ENCODE results near the gene PRKAR2B. TPM values are rescaled to one million over a fixed set of nuclear protein-coding genes. Genes with fewer than 3 reads are reported as not detected.

PRKAR2B gene
- total RNA-seq, 4 donors from 2014 or later, result 17.5 to 30.5 (median 22.9) TPM

GRCh38 chr7:107161415-107161814 lies 116.9 kb downstream of the PRKAR2B start:
- no peak for TF ChIP-seq CTCF (IDR thresholded peaks at IDR 0.05)
- Histone ChIP-seq H3K36me3 (no peaks in the 10 kb centered on the region), H3K9me3 (no peaks in the 10 kb centered on the region), H3K27ac (no peak overlapping the region), H3K27me3 (no peaks in the 10 kb centered on the region), H3K4me1 (no peaks in the 10 kb centered on the region), H3K4me3 (no peak overlapping the region)
- DNase-seq, result no peak
- intact Hi-C loops (cut with DNase I; ENCODE audit: low total_unique reads), result no loop called here

DNA sequence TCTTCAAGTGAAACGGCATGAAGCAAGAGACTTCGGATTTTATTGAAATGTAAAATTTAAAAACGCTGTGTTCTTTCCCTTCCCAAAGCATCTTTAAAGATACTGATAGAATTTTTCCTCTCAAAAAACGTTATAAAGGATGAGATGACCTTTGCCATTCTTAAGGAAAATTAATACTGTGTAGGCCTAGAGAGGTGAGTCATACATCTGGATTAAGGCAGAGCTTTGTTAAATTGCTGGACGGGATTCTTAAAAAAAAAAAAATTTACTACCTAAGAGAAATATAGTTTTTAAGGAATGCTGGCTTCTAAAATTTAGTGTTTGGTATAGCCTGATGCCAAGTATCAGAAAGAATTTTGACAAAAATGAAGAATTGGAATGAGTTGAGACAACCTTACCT lies 118.0 kb downstream of the PRKAR2B start:
- no peak overlapping the region for H3K27ac ChIP-seq
- DNase-seq, result no peak
- no peak for TF ChIP-seq POLR2A (IDR thresholded peaks at IDR 0.05)
- no peak for TF ChIP-seq CTCF (IDR thresholded peaks at IDR 0.05)
- H3K36me3 ChIP-seq, result no peaks in the 10 kb centered on the region
- H3K27me3 ChIP-seq, result no peaks in the 10 kb centered on the region
- no peaks in the 10 kb centered on the region for H3K9me3 ChIP-seq
- intact Hi-C loops (cut with DNase I; ENCODE audit: low total_unique reads), result no loop called here
- no peaks in the 10 kb centered on the region for H3K4me1 ChIP-seq
- H3K4me3 ChIP-seq, result no peak overlapping the region

GRCh38 chr7:107164092-107164491 lies 119.6 kb downstream of the PRKAR2B start:
- no peak overlapping the region for H3K4me3 ChIP-seq
- H3K9me3 ChIP-seq, result no peaks in the 10 kb centered on the region
- no peak for DNase-seq
- no peak overlapping the region for H3K27ac ChIP-seq
- H3K27me3 ChIP-seq, result no peaks in the 10 kb centered on the region
- H3K36me3 ChIP-seq, result no peaks in the 10 kb centered on the region
- TF ChIP-seq CTCF (IDR thresholded peaks at IDR 0.05) (no peak), POLR2A (IDR thresholded peaks at IDR 0.05) (no peak)
- H3K4me1 ChIP-seq, result no peaks in the 10 kb centered on the region
- intact Hi-C loops (cut with DNase I; ENCODE audit: low total_unique reads), result no loop called here

DNA sequence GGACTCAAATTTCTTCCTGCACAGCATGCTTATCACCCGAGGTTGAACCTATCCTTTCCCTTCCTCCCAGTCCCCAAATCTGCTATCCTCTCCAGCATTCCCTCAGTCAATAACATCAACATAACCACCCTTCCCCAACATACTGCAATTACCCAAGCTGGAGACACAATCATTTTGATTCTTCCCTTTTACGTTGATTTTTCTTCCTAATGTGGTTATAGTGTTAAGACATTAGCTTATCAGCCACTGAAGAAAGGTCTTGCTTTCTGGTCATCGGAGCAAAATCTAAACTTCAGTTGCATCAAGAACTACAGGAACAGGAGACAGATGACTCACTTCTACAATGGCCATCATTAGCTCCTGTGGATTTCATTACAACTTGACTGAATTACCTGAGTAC lies 120.8 kb downstream of the PRKAR2B start:
- Histone ChIP-seq H3K36me3 (no peaks in the 10 kb centered on the region), H3K4me1 (no peaks in the 10 kb centered on the region), H3K9me3 (no peaks in the 10 kb centered on the region), H3K27ac (no peak overlapping the region), H3K27me3 (no peaks in the 10 kb centered on the region), H3K4me3 (no peak overlapping the region)
- TF ChIP-seq POLR2A (IDR thresholded peaks at IDR 0.05), result no peak
- no peak for TF ChIP-seq CTCF (IDR thresholded peaks at IDR 0.05)
- intact Hi-C loops (cut with DNase I; ENCODE audit: low total_unique reads), result no loop called here
- no peak for DNase-seq

DNA sequence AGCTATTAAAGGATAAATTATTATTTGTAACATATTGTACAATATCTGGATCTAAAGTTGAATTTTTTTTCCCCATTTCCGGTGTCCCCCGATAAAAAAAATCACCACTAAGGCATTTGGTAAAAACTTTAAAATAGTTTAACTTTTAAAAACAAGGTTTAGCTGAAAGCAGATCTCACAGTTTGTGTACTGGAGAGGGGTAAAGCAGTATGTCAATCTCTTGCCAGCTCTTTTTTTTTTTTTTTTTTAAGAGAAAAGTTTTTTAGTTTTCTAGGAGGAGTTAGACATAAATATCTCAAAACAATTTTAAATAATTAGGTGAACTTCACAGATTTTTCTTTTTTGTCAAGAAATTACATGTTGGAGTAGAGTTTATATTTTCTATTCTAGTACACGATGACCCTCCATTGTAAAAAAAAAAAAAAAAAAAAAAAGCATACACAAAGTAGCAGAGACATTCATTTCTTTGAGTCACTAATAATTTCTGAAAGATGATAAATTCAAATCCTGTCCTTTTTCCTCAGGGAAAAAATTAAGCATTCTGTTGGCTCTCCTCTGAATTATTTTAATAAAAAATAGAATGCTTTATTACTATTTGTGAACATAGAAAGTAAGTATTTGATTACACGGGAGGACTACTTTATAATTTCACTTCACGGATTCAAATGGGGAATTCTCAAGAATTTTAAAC lies 122.4 kb downstream of the PRKAR2B start:
- Histone ChIP-seq H3K4me1 (peaks cover 0 to under 1% of the 10 kb centered on the region in 2 donors), H3K27me3 (no peaks in the 10 kb centered on the region), H3K36me3 (no peaks in the 10 kb centered on the region), H3K4me3 (peak overlapping the region; percentile 47 to 59), H3K9me3 (no peaks in the 10 kb centered on the region), H3K27ac (peak overlapping the region; percentile 97 to 100)
- intact Hi-C loops (cut with DNase I; ENCODE audit: low total_unique reads), result no loop called here
- no peak for DNase-seq
- TF ChIP-seq POLR2A (IDR thresholded peaks at IDR 0.05) (no peak), CTCF (IDR thresholded peaks at IDR 0.05) (no peak)

Data from uterus (tissue), 4 donors.